Activated CD4-positive, alpha-beta T cell treated with anti-CD3 and anti-CD28 coated beads, Interleukin-2, amount 10 ng/mL, durations not matched to agents 24 days and 14 days (primary cell): Measurements from ENCODE around the gene MCFD2. TPM values are rescaled to one million over a fixed set of nuclear protein-coding genes. Genes with fewer than 3 reads are reported as not detected.
"Not testable (repeated sequence)": the region's sequence is repeated elsewhere in the genome, so short reads cannot be mapped to it uniquely, and the experiment has no call there.

Experiments
- DNase-seq: peaks from one replicate; pipeline ENCODE4 v3.0.0; 2022
- H3K27ac Mint-ChIP-seq: one replicate; pipeline ENCODE4 v1.8.0; 2022; ENCODE audit warnings: mild to moderate bottlenecking, mixed read lengths
- H3K27me3 Mint-ChIP-seq: one replicate; pipeline ENCODE4 v1.8.0; 2022; ENCODE audit warnings: mixed read lengths
- H3K36me3 Mint-ChIP-seq: one replicate; pipeline ENCODE4 v1.8.0; 2022; ENCODE audit warnings: low read depth, mild to moderate bottlenecking, mixed read lengths
- H3K4me1 Mint-ChIP-seq: one replicate; pipeline ENCODE4 v1.8.0; 2021; ENCODE audit warnings: mixed read lengths
- H3K4me3 Mint-ChIP-seq: one replicate; pipeline ENCODE4 v1.8.0; 2022; ENCODE audit warnings: mild to moderate bottlenecking, moderate library complexity, mixed read lengths
- H3K9me3 Mint-ChIP-seq: one replicate; pipeline ENCODE4 v1.8.0; 2021; ENCODE audit warnings: mixed read lengths
- intact Hi-C: fragments of 100-400 bp; cut with micrococcal nuclease; formaldehyde crosslinking; loops from one replicate; pipeline ENCODE4 v1.15.1; 2023
- total RNA-seq: library from RNA; stranded (reverse); gene quantifications from 2 replicates; pipeline ENCODE4 v1.2.3, GENCODE V29; 2022

Gene MCFD2
- total RNA-seq, 1 donor from 2014 or later, result 47.2 TPM

DNA sequence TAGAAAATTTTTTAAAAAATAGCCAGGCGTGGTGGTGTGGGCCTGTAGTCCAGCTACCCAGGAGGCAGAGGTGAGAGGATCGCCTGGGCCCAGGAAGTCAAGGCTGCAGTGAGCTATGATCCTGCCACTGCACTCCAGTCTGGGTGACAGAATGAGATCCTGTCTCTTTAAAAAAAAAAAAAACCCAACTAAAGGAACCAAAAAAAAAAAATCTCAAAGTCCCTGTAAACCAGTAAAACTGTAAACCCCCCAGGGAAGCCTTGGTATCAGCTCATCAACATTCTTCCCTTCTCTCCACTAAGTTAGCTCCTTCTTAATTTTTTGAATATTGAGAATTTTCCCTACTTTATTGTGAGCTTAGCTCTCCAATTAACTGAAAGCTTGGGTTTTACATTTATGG, 8.4 kb upstream of the MCFD2 start:
- Mint-ChIP-seq H3K4me1 (peaks cover 14% of the 10 kb centered on the region), H3K27ac (no peak overlapping the region), H3K9me3 (peaks cover 16% of the 10 kb centered on the region), H3K27me3 (no peaks in the 10 kb centered on the region), H3K4me3 (no peak overlapping the region), H3K36me3 (peaks cover 15% of the 10 kb centered on the region)
- no peak for DNase-seq
- intact Hi-C loops, result no loop called here

DNA sequence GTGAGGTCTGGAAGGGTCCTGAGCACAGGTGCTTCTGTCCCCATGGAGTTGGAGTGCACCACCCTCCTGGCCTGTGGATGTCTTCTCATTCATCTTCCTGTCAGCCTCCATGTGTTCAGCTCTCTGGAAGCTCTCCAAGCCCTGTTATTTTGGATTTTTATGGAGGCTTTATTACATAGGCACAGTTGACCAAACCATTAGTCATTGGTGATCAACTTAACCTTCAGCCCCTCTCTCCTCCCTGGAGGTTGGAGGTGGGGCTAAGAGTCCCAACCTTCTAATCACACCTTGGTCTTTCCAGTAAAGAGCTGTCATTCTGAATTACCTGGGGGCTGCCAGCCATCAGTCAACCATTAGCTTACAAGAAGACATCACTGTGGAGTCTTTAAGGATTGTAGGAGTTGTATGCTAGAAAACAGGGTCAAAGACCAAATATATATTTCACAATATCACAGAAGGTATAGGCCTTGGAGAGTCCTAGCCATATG, 7.5 kb upstream of the MCFD2 start:
- H3K27me3 Mint-ChIP-seq, result no peaks in the 10 kb centered on the region
- peaks cover 16% of the 10 kb centered on the region for H3K9me3 Mint-ChIP-seq
- no peak overlapping the region for H3K4me3 Mint-ChIP-seq
- DNase-seq, result no peak
- intact Hi-C loops, result no loop called here
- H3K4me1 Mint-ChIP-seq, result peaks cover 16% of the 10 kb centered on the region
- peaks cover 15% of the 10 kb centered on the region for H3K36me3 Mint-ChIP-seq
- no peak overlapping the region for H3K27ac Mint-ChIP-seq

DNA sequence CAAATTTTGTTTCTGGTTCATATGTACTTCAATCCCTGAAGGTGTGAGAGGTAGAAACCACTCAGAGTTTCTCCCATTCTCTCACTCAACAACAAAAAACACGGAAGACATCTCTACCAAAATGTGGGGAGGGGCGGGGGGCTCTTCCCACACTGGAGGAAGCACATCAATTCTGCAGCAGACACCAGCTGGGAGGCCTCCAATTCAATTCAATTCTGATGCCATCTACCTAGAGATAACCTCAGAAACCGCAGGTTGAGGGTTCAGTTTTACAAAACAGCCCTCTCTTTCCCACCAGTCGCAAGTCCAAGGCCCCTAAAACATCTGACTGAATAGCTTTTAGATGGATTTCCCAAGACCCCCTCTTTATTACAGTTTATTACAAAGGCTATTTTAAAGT, 7.0 kb upstream of the MCFD2 start:
- peaks cover 21% of the 10 kb centered on the region for H3K4me1 Mint-ChIP-seq
- no peaks in the 10 kb centered on the region for H3K27me3 Mint-ChIP-seq
- peaks cover 16% of the 10 kb centered on the region for H3K9me3 Mint-ChIP-seq
- H3K36me3 Mint-ChIP-seq, result peaks cover 15% of the 10 kb centered on the region
- no peak overlapping the region for H3K27ac Mint-ChIP-seq
- intact Hi-C loops, result no loop called here
- H3K4me3 Mint-ChIP-seq, result no peak overlapping the region
- DNase-seq, result no peak

DNA sequence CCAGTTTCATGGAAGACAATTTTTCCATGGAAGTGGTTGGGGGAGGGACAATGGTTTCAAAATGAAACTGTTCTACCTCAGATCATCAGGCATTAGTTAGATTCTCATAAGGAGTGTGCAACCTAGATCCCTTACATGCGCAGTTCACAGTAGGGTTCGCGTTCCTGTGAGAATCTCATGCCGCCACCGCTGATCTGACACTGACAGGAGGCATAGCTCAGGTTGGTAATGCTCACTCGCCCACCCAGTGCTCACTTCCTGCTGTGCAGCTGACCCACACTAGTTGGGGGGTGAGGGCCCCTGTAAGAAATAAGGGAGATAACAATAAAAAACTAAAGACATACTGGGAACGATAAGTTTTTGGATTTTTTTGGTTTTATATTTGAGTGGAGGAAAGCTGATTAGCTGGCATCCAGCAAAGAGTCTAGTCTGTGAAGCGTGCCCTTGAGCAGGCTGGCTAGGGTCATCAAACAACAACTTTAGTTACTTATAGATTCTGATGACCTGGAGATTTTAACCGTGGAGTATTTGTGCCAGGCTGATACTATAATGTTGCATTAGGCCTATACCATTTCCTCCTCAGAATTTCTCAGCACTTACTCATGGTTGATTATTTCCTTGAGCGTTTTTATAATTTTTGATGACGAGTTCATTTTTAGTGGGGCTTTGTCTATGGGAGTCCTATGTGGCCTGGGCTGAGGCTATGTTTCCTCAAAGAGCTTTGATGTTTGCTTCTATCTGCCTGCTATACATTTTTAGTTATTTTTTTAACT, 6.3 kb upstream of the MCFD2 start:
- Mint-ChIP-seq H3K4me3 (no peak overlapping the region), H3K4me1 (peaks cover 26% of the 10 kb centered on the region), H3K27me3 (no peaks in the 10 kb centered on the region), H3K27ac (peak overlapping the region; percentile 30), H3K36me3 (peaks cover 10% of the 10 kb centered on the region), H3K9me3 (peaks cover 13% of the 10 kb centered on the region)
- no peak for DNase-seq
- intact Hi-C loops, result no loop called here

DNA sequence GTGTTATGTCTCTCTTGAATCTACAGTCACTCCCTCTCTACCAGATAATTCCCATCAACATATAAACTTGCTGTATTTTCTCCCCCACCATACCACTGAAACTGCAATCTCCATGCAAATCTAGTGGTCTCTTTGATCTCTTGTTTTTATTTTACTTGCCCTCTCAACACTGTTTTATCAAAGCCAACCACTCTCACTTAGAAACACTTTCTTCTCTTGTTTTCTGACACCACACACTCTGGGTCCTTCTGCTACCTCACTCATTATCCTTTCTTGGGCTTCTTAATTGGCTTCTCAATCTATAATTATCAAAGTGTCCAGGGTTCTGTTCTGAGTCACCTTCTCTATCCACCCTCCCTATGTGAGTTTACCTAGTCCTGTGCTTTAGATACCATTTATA, 2.0 kb upstream of the MCFD2 start:
- no peak for DNase-seq
- peak overlapping the region; percentile 61 for H3K27ac Mint-ChIP-seq
- H3K36me3 Mint-ChIP-seq, result peaks cover 7% of the 10 kb centered on the region
- H3K9me3 Mint-ChIP-seq, result no peaks in the 10 kb centered on the region
- no peaks in the 10 kb centered on the region for H3K27me3 Mint-ChIP-seq
- intact Hi-C loops, result loop anchor here (5.0 to 10.0 kb wide), 4 partner anchors 355 to 605 kb away; partner anchors contain the start of gene MSH2
- H3K4me3 Mint-ChIP-seq, result peak overlapping the region; percentile 93
- peaks cover 47% of the 10 kb centered on the region for H3K4me1 Mint-ChIP-seq

DNA sequence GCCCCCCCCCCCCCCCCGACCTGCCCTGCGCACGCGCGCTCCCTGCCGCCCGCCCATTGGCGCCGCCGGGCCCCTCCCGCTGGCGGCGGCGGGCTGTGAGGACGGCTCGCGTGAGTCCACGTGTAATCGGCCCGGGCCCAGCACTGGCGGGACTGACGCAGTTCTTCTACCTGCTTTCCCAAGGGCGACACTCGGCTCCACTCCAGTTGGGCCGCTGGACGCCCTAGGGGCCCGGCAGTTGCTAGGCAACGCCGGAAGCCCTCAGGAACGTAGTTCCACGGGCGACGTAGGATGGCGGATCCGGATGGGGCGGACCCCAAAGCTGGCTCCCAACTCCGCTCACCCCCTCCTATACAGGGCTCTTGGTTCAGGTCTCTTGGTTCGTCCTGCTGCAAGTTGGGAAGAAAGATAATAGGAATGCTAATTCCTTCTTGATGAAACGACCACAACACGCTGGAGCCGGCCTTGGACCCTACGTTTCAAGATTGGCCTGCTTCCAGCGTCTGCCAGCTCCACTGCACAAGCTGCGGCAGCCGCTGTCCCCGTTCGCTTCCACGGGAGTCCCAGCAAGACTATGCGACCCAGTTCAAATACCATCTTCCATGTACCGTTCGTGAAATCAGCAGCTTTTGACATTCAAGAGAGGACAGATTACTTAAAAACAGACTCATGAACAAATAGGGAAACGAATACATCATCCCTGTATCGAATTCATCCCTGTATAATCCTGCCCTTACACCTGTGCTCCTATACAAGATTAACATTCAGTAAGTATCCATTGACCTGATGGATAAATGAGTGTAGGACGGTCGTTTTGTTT, 415 bp upstream of the MCFD2 start:
- Mint-ChIP-seq H3K9me3 (no peaks in the 10 kb centered on the region), H3K36me3 (peaks cover 14% of the 10 kb centered on the region), H3K4me3 (peak overlapping the region; percentile 93), H3K27ac (peak overlapping the region; percentile 85), H3K4me1 (peaks cover 39% of the 10 kb centered on the region), H3K27me3 (no peaks in the 10 kb centered on the region)
- peak; percentile 94 for DNase-seq
- intact Hi-C loops, result loop anchor here (1.0 to 10.0 kb wide), 6 partner anchors 26 to 606 kb away; partner anchors contain the start of gene MSH2

DNA sequence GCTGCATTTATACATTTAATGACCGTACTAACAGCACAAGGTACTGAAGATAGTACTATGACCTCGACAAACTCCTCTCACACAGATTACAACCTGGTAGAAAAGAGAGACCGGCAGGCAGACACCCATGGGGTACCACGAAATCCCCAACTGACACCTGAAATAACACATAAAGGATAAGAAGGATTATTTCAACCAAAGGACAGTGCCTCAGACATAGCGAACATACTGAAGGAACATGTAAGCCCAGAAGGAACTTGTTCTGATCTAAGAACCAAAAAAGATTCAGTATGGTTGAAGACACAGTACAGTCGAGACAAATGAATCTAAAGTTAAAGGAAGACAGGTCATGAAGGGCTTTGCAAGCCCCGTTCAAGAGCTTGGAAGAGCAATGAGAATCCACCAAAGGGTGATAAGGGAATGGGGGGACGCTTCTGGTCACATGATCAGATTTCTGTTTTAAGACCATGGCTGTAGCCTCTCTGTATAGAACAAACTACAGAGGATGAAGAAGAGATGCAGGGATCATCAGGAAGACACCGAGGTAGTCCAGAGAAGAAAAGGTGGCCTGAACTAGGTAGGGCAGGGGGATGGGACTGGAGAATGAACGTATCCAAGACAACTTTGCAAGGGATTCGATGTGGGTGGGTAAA, 902 bp downstream of the MCFD2 start:
- Mint-ChIP-seq H3K27ac (peak overlapping the region; percentile 54), H3K4me1 (peaks cover 44% of the 10 kb centered on the region)
- intact Hi-C loops, result loop anchor here (5.0 to 10.0 kb wide), 4 partner anchors 358 to 608 kb away; partner anchors contain the start of gene MSH2

DNA sequence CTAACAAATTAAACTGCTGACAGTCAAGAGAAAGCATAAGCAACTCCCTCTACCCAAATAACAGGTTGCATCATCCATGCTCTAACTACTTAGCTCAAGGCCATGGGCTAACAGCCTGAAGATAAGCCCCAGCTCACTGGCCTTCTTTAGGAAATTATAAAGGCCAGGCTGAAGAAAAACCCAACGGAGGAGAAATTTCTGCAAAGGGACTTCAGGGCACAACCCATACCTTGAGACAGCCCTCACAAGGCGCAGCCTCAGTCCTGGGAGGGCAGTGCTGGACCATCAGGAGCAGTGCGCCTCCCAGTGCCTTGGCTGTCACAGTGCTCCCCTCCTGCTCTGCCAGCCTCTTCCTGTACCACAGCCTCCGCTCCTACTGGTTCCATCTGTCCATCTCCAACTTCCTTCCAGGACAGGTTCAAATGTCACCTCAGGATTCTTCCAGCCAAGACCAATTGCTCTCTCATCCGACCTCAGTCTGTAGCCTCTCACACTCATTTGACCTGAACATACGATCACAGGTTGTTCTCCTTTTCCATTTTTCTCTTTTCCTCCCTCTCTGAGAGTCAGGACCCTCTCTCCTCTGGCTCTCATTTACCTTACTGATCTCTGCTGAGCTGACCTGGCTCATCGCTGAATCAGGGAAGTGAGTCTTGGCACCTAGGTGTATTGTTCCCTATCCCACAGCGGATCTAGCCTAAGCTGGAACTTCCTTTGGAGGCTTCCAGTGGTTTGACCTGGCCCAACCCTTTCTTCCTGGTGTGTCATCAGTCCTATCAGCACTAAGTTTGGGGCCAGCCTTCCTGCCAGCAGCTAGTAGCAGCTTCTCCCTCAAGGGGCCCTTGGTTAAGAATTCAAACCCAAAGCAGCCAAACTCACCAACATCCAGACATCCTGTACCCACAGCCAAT, 1.9 kb downstream of the MCFD2 start:
- no peak for DNase-seq
- Mint-ChIP-seq H3K27ac (no peak overlapping the region), H3K36me3 (peaks cover 27% of the 10 kb centered on the region), H3K27me3 (no peaks in the 10 kb centered on the region), H3K9me3 (no peaks in the 10 kb centered on the region), H3K4me1 (peaks cover 53% of the 10 kb centered on the region), H3K4me3 (peak overlapping the region; percentile 93)
- intact Hi-C loops, result loop anchor here (10.0 kb wide), 1 partner anchor 411 kb away; no protein-coding TSS in a partner anchor

More for the DNA sequence above, 902 bp downstream of the MCFD2 start:
- DNase-seq, result no peak
- Mint-ChIP-seq H3K4me3 (peak overlapping the region; percentile 93), H3K9me3 (no peaks in the 10 kb centered on the region), H3K27me3 (no peaks in the 10 kb centered on the region), H3K36me3 (peaks cover 20% of the 10 kb centered on the region)

DNA sequence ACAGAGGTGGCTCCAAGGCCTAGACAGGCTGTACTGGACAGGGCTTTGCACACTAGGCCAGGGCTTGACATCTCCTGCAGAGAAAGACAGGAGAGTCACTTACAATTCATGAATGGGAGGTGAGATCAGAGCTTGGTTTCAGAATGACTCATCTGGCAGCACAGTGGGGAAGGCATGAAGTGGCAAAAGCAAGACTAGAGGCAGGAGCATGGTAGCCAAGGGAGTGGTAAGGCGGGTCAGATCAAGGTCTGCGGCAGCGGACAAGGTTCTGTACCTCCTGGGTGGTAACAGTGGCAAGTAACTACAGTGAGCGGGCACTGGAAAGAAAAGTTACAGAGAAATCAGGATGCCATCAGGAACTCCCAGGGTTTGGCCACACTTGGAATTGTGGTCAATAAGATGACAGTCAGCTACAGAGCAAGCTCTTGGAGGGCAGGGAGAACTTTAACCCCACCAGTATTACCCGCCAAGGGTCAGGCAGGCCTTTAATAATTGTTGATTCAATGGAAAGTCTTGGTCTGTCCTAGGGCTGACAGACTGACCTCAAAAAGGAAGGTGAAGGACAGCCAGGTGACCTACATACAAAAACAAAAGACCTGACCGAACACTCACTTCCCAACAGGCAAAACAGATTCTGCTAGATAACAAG, 5.7 kb downstream of the MCFD2 start:
- Mint-ChIP-seq H3K4me3 (no peak overlapping the region), H3K36me3 (peaks cover 55% of the 10 kb centered on the region), H3K9me3 (no peaks in the 10 kb centered on the region), H3K27ac (no peak overlapping the region), H3K27me3 (no peaks in the 10 kb centered on the region), H3K4me1 (peaks cover 39% of the 10 kb centered on the region)
- DNase-seq, result peak; percentile 82
- intact Hi-C loops, result loop anchor here (10.0 kb wide), 1 partner anchor 415 kb away; no protein-coding TSS in a partner anchor

DNA sequence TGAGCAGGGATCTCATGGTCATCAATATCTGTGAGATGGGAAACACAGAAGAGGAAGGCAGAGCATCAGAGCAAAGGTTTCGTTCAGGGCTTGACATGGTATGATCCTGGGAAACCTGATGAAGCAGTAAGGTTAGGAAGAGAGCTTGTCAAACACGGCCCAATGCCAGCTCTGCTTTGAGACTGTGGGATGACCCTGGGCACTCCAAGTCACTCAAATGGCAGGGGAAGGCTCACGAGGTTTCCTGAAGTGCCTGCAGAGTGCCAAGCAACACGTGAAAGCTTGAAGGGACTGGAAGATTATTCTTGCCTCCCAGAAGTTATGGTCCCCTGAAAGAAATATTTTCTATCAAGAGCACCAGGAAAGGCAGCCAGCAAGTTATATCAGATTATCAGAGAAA, 6.5 kb downstream of the MCFD2 start:
- no peaks in the 10 kb centered on the region for H3K9me3 Mint-ChIP-seq
- H3K4me1 Mint-ChIP-seq, result peaks cover 32% of the 10 kb centered on the region
- no peak for DNase-seq
- H3K27ac Mint-ChIP-seq, result no peak overlapping the region
- intact Hi-C loops, result no loop called here
- no peak overlapping the region for H3K4me3 Mint-ChIP-seq
- H3K36me3 Mint-ChIP-seq, result peaks cover 57% of the 10 kb centered on the region
- no peaks in the 10 kb centered on the region for H3K27me3 Mint-ChIP-seq

DNA sequence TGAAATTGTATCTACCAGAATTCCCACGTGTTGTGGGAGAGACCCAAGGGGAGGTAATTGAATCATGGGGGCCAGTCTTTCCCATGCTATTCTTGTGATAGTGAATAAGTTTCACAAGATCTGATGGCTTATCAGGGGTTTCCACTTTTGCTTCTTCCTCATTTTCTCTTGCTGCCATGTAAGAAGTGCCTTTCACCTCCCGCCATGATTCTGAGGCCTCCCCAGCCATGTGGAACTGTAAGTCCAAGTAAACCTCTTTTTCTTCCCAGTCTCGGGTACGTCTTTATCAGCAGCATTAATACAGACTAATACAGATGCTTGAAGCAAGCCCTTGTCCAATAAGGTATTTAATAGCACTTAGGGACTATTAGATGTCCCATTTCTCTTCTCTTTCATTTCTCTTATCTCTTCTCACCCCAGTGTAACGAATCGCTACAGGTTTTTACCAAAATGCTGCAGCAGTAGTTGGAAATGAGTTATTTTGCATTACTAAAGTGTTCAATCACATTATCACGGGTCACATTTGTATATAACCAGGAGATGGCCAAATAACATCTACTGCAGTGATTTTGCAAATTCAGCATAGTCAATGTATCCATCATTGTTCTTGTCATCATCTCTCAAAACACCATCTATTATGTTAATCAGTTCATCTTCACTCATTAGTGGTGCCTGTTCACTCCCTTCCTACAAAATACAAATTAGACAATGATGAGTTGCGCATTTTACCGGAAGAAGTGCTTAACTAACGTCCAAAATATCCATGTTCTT, 10.5 kb downstream of the MCFD2 start:
- DNase-seq, H3K9me3 Mint-ChIP-seq, H3K4me3 Mint-ChIP-seq, H3K27ac Mint-ChIP-seq, H3K27me3 Mint-ChIP-seq, intact Hi-C loops: not testable (repeated sequence)
- Mint-ChIP-seq H3K4me1 (peaks cover 20% of the 10 kb centered on the region), H3K36me3 (peaks cover 42% of the 10 kb centered on the region)

DNA sequence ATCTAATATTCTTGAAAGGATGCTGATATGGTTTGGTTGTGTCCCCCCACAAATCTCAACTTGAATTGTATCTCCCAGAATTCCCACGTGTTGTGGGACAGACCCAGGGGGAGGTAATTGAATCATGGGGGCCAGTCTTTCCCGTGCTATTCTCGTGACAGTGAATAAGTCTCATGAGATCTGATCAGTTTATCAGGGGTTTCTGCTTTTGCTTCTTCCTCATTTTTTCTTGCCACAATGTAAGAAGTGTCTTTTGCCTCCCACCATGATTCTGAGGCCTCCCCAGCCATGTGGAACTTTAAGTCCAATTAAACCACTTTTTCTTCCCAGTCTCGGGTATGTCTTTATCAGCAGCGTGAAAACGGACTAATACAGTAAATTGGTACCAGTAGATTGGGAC, 12.6 kb downstream of the MCFD2 start:
- H3K4me1 Mint-ChIP-seq, H3K27me3 Mint-ChIP-seq, H3K4me3 Mint-ChIP-seq, H3K27ac Mint-ChIP-seq, intact Hi-C loops, H3K9me3 Mint-ChIP-seq, DNase-seq: not testable (repeated sequence)
- peaks cover 28% of the 10 kb centered on the region for H3K36me3 Mint-ChIP-seq
